DND-41 (cell line): ENCODE measurements around the gene LRRC52.

Experiments
- CTCF ChIP-seq: IDR thresholded peaks from 2 replicates; pipeline ENCODE4 v1.5.1; 2012; ENCODE audit warnings: borderline replicate concordance, low read length, moderate library complexity, mild to moderate bottlenecking; ENCODE audit not compliant: poor library complexity, severe bottlenecking; ENCODE audit errors: extremely low read depth
- EZH2 ChIP-seq: IDR thresholded peaks from 3 replicates; pipeline ENCODE4 v1.6.1; 2012; ENCODE audit warnings: borderline replicate concordance, low read depth, mild to moderate bottlenecking, moderate library complexity, low read length, inconsistent platforms; ENCODE audit not compliant: severe bottlenecking

DNA sequence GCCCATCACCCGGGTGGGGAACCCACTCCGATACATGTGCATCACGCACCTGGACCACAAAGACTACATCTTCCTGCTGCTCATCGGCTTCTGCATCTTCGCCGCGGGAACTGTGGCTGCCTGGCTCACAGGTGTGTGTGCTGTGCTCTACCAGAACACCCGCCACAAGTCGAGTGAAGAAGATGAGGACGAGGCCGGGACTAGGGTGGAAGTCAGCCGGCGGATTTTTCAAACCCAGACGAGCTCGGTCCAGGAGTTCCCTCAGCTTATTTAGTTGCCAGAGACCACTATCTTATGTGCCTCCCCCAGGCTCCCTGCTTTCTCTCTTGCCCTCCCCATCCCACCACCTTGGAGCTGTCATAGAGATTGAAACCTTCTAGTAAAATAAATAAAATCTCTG lies 19.8 kb downstream of the LRRC52 start:
- TF ChIP-seq CTCF (no peak), EZH2 (no peak)
